SIG-M5 treated with dmso at 0.1 percent for 504 hours (cell line): ENCODE measurements around the gene PLEKHA4.
"Not testable (repeated sequence)": the region's sequence is repeated elsewhere in the genome, so short reads cannot be mapped to it uniquely, and the experiment has no call there.

ENCODE experiments used
- DNase-seq: peaks from one replicate; lab custom pipeline; 2025; ENCODE audit not compliant: unreplicated experiment; lab: John Stamatoyannopoulos, UW

The PLEKHA4 gene, protein sequence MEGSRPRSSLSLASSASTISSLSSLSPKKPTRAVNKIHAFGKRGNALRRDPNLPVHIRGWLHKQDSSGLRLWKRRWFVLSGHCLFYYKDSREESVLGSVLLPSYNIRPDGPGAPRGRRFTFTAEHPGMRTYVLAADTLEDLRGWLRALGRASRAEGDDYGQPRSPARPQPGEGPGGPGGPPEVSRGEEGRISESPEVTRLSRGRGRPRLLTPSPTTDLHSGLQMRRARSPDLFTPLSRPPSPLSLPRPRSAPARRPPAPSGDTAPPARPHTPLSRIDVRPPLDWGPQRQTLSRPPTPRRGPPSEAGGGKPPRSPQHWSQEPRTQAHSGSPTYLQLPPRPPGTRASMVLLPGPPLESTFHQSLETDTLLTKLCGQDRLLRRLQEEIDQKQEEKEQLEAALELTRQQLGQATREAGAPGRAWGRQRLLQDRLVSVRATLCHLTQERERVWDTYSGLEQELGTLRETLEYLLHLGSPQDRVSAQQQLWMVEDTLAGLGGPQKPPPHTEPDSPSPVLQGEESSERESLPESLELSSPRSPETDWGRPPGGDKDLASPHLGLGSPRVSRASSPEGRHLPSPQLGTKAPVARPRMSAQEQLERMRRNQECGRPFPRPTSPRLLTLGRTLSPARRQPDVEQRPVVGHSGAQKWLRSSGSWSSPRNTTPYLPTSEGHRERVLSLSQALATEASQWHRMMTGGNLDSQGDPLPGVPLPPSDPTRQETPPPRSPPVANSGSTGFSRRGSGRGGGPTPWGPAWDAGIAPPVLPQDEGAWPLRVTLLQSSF

DNA sequence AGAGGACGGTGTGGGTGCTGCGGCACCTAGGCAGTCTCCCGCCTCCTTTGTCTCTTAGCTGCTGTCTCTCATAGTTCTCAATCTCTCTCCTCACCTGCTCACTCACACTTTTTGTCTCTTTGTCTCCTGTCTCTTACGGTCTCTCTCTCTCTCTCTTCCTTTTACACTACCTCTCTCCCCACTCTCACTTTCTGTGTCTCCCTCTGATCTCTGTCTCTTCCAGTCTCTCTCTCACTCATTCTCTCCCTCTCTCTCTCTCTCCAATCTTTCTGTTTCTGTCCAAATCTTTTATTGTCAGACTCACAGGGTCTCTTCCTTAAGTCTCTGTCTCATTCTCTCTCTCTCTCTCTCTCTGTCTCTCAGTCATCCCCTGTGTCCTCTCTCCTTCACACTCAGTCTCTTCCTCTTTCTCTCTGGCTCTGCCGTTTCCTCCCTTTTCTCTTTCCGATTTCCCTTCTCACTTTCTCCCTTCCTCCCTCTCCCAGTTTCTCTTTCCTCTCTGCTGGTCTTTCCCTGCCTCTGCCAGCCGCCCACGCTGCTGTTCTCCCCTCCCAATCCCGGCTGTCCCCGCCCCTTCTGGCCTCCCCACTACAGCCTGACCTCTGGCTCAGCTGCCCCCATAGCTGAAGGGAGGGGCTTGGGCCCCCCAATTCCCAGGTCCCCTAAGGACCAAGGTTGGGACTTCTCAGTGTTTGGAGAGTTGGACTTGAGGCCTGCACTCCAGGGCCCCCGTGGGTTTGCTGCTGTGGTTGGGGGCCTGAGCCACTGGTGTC is at the start of gene PLEKHA4:
PLEKHA4 (minus strand) TSS at position 504 of the 773 bp plus-strand sequence. CDS start 997 bp downstream, outside the sequence.
- DNase-seq = no peak

DNA sequence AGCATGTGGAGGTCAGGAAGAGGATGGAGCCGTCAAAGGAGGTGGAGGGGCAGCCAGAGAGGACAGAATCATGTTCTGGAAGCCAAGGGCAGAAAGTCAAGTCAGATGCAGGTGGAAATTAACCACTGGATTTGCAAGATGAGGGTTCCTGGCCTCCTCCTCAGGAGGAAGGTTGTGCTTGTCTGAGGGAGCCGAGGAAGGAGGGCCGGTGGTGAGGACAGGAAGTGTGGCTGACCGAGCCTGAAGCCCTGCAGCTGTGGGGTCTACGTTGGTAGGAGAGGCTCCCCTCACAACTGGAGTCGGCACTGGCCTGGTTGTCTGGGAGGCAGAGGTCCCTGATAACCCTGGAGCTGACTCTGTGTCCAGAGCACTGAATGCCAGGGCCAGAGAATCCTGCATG is 49.7 kb upstream of the PLEKHA4 start:
- no peak for DNase-seq

DNA sequence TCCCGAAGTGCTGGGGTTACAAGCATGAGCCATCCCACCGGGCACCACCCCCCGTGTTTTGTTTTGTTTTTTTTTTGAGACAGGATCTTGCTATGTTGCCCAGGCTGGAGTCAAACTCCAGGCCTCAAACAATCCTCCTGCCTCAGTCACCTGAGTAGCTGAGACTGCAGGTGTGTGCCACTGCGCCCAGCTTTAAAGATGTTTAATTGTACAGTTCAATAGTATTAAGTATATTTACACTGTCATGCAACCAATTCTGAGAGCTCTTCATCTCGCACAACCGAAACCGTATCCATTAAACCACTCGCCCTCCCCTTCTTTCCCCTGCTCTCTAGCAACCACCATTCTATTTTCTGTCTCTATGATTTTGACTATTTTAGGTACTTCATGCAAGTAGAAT is 47.3 kb upstream of the PLEKHA4 start:
- DNase-seq = no peak

DNA sequence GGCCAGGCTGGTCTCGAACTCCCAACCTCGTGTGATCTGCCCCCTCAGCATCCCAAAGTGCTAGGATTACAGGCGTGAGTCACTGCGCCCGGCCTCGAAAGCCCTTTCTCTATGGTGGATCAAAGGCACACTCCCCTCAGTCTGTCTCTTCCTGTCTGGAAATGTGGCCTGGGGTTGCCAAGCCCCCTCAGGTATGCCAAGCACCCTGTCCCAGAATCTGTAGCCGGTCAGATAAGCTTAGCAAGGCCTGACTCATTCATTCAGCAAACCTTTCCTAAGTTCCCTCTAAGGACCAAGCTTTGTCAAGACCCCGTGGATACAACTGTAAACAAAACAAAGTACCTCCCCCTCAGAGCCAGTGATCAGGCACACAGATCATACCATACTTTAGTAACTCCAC is 45.8 kb upstream of the PLEKHA4 start:
- no peak for DNase-seq

DNA sequence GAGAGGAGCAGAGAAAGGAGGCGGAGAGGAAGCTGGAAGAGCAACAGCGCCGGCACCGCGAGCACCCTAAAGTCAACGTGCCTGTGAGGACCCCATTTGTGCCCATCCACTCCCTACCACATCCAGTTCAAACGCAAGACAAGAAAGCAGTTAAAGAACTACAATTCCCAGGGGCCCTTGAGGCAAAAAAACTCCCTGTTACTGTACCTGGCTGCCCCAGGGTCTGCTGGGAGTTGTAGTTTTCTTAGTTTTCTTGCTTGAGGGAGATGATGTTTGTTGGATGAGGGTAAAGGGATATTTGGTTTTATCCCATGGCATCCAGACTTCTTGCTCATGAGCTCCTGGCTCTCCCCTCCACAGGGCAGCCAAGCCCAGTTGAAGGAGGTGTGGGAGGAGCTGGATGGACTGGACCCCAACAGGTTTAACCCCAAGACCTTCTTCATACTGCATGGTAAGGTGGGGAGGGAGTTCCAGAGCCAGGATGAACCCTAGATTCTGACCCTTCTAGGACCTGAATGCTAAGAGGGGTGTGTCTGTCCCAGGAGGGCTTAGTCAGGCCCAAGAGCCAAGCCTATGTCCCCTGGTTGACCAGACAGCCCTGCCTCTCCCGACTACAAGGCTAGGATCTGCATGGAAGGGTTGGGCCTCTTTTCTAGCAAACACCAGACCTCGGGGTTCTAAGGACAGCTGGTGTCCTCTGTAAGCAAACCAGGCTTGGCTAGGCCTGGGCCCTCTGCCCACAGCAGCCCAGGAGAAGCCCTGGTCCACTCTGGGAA is 44.9 kb upstream of the PLEKHA4 start:
- DNase-seq = no peak

DNA sequence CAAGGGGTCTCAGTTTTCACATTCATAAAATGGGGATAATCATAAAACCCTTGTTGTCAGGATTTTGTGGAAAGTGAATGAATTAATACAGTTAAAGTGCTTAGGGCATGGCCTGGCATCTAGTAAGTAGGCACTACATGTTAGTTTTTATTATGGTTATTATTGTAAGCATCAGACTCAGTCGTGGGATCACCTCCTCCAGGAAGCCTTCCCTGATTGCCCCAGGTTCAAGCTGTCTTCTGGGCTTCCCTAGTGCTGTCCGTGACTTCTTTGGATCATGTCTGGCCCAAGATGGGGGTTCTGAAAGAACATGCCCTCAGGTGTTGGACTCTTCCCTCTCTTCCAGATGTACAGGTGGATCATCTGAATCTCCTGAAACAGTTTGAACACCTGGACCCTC is 42.4 kb upstream of the PLEKHA4 start:
- no peak for DNase-seq

DNA sequence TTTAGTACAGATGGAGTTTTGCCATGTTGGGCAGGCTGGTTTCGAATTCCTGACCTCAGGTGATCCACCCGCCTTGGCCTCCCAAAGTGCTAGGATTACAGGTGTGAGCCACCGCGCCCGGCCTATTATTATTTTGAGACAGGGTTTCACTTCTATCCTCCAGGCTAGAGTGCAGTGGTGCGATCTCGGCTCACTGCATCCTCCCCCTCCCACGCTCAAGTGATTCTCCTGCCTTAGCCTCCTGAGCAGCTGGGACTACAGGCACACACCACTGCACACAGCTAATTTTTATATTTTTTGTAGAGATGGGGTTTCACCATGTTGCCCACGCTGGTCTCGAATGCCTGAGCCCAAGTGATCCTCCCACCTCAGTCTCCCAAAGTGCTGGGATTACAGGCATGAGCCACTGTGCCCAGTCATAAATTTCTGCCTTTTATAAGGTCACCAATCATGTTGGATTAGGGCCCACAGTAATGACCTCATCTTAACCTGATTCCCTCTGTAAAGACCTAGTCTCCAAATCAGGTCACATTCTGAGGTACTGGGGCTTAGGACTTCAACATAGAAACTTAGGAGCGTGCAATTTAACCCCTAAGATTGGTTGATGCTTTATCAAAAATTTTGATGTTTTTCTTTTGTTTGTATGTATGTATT is 41.1 kb upstream of the PLEKHA4 start:
- not testable (repeated sequence) for DNase-seq

DNA sequence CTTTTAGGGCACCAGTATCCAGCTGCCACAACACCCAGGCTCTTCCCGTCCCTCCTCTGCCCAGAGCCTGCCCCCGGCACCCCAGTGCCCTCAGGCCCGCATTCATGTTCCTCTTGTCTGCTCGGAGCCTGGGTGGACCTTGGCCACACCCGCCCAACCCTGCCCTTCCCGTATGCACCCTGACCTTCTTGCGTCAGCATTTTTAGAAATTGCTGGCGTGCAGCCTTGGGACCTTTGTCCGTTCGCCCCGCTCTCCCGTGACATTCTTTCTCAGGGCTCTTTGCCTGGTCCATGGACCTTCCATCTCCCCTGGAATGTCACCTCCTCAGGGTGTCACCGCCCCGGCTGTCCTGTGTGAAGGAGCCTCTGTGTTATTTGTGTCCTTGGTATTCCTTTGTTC is 39.3 kb upstream of the PLEKHA4 start:
- no peak for DNase-seq

DNA sequence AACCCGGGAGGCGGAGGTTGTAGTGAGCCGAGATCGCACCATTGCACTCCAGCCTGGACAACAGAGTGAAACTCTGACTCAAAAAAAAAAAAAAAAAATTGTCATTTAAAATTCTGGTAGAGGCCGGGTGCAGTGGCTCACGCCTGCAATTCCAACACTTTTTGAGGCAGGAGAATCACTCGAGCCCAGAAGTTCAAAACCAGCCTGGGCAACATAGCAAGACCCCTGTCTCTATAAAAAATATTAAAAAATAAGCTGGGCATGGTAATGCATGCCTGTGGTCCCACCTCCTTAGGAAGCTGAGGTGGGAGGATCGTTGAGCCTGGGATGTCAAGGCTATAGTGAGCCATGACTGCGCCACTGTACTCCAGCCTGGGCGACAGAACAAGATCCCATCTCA is 37.9 kb upstream of the PLEKHA4 start:
- no peak for DNase-seq

DNA sequence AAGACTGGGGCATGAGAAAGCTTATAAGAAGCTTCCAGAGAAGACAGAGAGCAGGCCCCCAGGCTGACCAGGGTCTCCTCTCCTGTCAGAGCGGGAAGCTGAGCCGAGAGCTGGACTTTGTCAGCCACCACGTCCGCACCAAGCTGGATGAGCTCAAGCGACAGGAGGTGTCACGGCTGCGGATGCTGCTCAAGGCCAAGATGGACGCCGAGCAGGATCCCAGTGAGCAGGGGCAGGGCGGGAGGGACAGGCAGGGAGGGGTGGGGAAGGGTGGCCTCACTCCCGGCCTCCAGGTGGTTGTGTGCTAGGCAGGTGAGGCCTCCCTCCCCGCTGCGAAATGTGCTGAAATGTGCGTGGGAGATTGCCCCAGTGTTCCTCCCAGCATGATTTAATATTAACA is 37.2 kb upstream of the PLEKHA4 start:
- no peak for DNase-seq

DNA sequence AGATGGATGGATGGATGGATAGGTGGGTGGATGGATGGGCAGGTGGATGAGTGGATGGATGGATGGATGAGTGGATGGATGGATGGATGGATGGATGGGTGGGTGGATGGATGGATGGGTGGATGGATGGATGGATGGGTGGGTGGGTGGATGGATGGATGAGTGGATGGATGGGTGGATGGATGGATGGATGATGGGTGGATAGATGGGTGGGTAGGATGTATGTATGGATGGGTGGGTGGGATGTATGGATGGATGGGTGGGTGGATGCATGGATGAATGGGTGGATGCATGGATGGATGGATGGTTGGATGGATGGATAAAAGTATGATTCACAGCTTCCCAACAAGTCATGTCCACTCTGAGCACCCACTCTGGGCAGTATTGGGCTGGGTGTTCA is 35.4 kb upstream of the PLEKHA4 start:
- DNase-seq = not testable (repeated sequence)

DNA sequence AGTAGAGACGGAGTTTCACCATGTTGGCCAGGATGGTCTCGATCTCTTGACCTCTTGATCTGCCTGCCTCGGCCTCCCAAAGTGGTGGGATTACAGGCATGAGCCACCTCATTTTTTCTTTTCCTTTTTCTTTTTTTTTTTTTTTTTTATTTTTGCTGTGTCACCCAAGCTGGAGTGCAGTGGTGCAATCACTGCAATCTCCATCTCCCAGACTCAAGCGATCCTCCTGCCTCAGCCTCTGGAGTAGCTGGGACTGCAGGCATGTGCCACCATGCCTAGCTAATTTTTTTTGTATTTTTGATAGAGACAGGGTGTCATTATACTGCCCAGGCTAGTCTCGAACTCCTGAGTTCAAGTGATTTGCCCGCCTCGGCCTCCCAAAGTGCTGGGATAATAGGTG is 33.9 kb upstream of the PLEKHA4 start:
- DNase-seq = not testable (repeated sequence)

DNA sequence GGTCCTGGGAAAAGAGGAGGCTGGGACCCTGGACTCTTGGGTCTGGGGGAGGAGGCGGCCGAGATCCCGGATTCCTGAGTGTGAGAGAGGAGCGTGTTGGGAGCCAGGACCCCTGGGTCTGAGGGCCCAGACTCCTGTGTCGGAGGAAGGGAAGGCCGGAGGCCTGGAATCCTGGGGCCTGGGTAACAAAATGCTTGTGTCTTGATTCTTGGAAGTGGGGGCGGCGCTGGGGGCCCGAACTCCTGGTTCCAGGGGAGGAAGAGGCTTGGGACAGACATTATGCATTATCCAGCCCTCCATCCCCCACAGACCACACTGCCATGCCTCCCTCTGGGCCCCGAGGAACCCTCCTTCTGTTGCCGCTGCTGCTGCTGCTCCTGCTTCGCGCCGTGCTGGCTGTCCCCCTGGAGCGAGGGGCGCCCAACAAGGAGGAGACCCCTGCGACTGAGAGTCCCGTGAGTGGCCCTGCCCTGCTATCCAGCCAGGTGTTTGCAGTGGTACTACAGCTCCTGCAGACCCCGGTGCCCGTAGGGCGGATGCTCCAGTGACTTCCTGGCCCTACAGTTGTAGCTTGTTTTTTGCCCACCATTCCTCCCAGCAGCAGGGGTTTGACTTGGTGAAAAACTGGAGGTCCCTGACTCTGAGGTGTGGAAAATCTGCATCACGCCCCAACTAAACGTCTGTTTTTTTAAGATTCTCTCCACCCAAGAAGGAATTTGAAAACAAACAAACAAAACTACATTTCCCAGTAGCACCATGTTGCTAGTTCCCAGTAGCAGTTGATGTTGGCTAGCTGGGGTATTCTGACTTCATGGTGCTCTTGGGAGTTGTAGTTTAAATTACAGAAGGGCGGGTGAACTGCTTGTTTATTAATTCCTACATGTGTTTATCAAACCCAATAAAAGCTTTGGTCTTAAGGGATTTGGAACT is 32.3 kb upstream of the PLEKHA4 start:
- peak; percentile 39 for DNase-seq

DNA sequence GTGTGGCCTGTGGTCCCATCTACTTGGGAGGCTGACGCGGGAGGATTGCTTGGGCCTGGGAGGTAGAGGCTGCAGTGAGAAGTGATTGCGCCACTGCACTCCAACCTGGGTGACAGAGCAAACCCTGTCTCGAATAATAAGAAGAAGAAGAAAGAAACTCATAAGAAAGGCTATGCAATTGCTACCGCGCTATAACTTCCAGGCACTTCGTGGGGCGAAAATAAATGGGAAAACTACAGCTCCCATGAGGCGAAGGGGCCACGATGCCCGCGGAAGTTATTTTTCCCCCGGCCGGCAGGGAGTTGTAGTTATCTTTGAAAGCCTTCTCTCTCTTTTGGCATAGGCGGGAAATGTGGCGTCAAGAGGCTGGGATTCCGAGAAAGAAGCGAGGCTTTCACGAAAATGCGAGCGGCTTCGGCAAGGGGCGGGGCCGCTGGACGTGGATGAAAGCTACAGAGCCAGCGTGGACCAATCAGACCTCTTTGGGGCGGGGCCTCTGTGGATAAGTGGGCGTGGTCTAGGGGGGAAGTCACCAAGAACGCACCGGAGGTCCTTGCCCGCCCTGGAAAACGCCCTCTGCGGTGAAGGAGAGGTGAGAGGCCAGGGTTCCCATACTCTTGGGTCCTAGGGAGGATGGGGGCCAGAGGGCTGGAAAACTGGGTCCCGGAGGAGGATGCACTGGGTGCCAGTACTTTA is 31.5 kb upstream of the PLEKHA4 start, which contains the start of gene NUCB1:
NUCB1 (plus strand) TSS at position 532 of the 696 bp plus-strand sequence. CDS start 485 bp downstream, outside the sequence.
- peak; percentile 95 for DNase-seq

DNA sequence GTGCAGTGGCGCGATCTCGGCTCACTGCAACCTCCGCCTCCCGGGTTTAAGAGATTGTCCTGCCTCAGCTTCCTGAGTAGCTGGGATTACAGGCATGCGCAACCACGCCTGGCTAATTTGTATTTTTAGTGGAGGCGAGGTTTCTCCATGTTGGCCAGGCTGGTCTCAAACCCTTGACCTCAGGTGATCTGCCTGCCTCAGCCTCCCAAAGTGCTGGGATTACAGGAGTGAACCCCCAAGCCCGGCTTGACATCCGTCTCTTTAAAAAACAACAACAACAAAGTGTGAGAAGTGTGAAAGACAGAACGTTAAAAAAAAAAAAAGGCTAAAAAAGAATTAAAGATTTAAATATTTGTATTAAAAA is 31.0 kb upstream of the PLEKHA4 start:
- not testable (repeated sequence) for DNase-seq

DNA sequence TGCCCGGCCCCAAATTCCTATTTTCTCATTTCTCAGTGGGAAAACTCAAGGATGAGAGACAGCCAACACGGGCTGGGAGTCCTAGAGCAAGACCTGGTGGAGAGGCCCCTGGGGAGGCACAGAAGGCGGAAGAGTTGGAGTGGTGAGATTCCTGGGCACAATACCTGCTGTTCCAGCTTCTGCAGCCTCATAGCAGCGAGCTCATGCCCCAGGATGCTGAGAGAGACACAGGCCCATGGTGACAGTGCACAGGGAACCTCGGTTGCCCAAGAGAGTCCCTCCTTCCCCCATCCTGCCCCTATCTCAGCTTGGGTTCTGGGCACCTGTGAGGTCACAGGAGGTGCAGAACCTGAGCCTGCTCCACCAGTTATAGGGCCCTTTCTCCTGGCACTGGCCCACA is 28.8 kb upstream of the PLEKHA4 start:
- DNase-seq = no peak

DNA sequence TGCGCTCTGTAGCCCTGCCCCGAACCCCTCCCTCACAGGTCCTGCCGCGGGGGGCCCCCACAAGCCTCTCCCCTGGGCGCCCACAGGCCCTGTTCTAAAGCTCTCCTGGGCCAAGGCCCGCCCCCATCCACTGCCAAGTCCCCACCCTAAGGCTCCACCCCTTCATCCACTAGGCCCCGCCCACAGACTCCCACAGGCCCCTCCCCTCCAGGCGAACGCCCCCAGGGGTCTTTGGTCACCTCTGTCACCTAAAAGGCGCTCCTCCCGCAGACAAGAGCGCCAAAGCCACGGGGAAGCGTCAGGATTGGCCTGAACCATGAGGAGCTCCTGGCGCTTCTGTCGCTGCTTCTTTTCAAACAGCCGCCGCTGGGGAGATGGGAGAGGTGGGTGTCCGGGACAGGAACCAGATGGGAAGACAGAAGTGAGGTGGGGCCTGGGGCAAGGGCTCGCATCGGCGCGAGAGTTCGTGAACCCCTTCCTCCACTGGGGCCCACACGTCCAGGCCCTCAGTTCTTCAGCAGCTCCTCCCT is 27.8 kb upstream of the PLEKHA4 start:
- no peak for DNase-seq

DNA sequence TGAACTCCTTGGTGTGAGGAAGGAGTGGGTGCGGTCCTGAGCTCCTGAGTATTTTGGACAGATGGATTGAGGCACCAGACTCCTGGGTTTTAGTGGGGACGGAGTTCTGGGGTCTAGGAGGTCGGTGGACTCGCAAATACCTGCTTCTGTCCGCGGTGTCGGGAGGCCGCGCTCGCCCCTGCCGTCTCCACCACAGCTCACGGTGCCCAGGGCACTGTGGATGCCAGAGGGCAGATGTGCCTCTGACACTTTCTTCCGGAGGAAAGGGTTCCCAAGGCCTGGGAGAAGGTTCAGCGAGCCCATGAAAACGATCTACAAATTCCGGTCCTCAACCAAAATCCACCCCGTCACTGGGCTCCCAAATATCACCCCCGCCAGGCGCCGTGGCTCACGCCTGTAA is 26.8 kb upstream of the PLEKHA4 start:
- DNase-seq = no peak
